Kidney epithelial cell (primary cell): ENCODE measurements around the gene TMEM44. TPM values are rescaled to one million over a fixed set of nuclear protein-coding genes. Genes with fewer than 3 reads are reported as not detected.

Experiments
- DNase-seq: peaks from one replicate; pipeline ENCODE4 v3.0.0-alpha.2; 2010; ENCODE audit warnings: low read depth
- H3K27me3 ChIP-seq: 2 replicates; pipeline ENCODE4 v1.6.0; 2011; ENCODE audit warnings: low read length; ENCODE audit not compliant: control insufficient read depth, insufficient read depth
- H3K36me3 ChIP-seq: 2 replicates; pipeline ENCODE4 v1.5.1; 2011; ENCODE audit warnings: low read length; ENCODE audit not compliant: control insufficient read depth, insufficient read depth
- H3K4me3 ChIP-seq: 2 replicates; pipeline ENCODE4 v1.5.1; 2011; ENCODE audit warnings: low read depth, mild to moderate bottlenecking, control low read depth, low read length
- CTCF ChIP-seq: IDR thresholded peaks from 2 replicates; pipeline ENCODE4 v1.5.1; 2011; ENCODE audit warnings: mild to moderate bottlenecking, moderate library complexity, low read length, control low read depth, inconsistent platforms; ENCODE audit not compliant: insufficient read depth, poor library complexity, severe bottlenecking
- total RNA-seq: library from RNA; depleted of rRNA; stranded (reverse); fragments of >200 nt; gene quantifications from 2 replicates; pipeline ENCODE4 v1.2.3, GENCODE V29; 2015

TMEM44 gene
- total RNA-seq, 1 donor from 2014 or later, result 16.2 TPM

GRCh38 chr3:194612221-194612620 lies 21.0 kb downstream of the TMEM44 start:
- H3K36me3 ChIP-seq, result no peaks in the 10 kb centered on the region
- DNase-seq, result no peak
- no peaks in the 10 kb centered on the region for H3K27me3 ChIP-seq
- no peak overlapping the region for H3K4me3 ChIP-seq
- no peak for TF ChIP-seq CTCF

GRCh38 chr3:194610689-194611088 lies 22.5 kb downstream of the TMEM44 start:
- Histone ChIP-seq H3K4me3 (no peak overlapping the region), H3K36me3 (no peaks in the 10 kb centered on the region), H3K27me3 (no peaks in the 10 kb centered on the region)
- no peak for TF ChIP-seq CTCF
- no peak for DNase-seq

- H3K36me3 ChIP-seq, result no peaks in the 10 kb centered on the region
- H3K4me3 ChIP-seq, result no peak overlapping the region
- H3K27me3 ChIP-seq, result no peaks in the 10 kb centered on the region
- no peak for DNase-seq
- TF ChIP-seq CTCF, result no peak
Observed at GRCh38 chr3:194609601-194610000, 23.6 kb downstream of the TMEM44 start.

GRCh38 chr3:194608981-194609380 lies 24.2 kb downstream of the TMEM44 start:
- Histone ChIP-seq H3K4me3 (no peak overlapping the region), H3K27me3 (no peaks in the 10 kb centered on the region), H3K36me3 (no peaks in the 10 kb centered on the region)
- no peak for DNase-seq
- TF ChIP-seq CTCF, result no peak

- Histone ChIP-seq H3K4me3 (no peak overlapping the region), H3K27me3 (no peaks in the 10 kb centered on the region), H3K36me3 (no peaks in the 10 kb centered on the region)
- no peak for TF ChIP-seq CTCF
- no peak for DNase-seq
Observed at GRCh38 chr3:194607592-194608389, 25.4 kb downstream of the TMEM44 start.

- no peak overlapping the region for H3K4me3 ChIP-seq
- H3K36me3 ChIP-seq, result no peaks in the 10 kb centered on the region
- DNase-seq, result no peak
- no peak for TF ChIP-seq CTCF
- H3K27me3 ChIP-seq, result no peaks in the 10 kb centered on the region
Observed at GRCh38 chr3:194606941-194607340, 26.3 kb downstream of the TMEM44 start.
